ENCODE measurements around the gene UQCRHL.
"Not testable (repeated sequence)": the region's sequence is repeated elsewhere in the genome, so short reads cannot be mapped to it uniquely, and the experiment has no call there.

Gene UQCRHL

DNA sequence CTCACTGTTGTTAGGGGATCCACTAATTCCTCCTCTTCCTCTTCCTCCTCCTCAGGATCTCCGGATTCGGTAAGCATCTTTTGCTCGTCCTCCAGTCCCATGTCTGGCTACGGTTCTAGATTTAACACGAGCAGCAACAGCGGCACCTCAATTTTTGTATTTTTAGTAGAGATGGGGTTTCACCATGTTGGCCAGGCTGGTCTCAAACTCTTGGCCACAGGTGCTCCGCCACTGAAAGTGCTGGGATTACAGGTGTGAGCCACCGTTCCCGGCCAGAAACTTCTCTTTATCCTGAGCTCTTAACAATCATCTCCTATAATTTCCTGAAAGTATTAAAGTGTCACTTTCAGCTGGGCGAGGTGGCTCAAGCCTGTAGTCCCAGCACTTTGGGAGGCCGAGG is at the start of gene UQCRHL:
Gene UQCRHL, minus strand, starts transcription at position 101 of the 400 bp plus-strand sequence. Its CDS starts 0 bp downstream, at position 101.
- not testable (repeated sequence) for H3K27me3 ChIP-seq (ENCODE audit: insufficient read depth, low read length); H3K4me1 ChIP-seq (ENCODE audit: insufficient read depth, low read length); H2AFZ ChIP-seq (ENCODE audit: low read depth, low read length); H3K4me3 ChIP-seq (ENCODE audit: low read length); H3K9me3 ChIP-seq (ENCODE audit: low read length); H3K36me3 ChIP-seq (ENCODE audit: insufficient read depth, low read length)

DNA sequence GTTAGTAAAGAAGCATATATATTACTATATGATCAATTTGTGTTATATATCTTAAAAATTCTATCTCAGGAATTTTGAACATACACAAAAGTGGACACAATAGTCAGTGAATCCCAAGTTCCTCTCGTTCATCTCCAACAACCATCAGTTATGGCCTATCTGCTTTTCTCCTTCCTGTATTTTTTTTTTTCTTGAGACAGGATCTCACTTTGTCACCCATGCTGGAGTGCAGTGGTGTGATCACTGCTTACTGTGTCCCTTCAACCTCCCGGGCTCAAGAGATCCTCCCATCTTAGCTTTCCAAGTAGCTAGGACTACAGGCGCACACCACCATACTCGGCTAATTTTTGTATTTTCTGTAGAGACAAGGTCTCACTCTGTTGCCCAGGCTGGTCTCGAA is 49.4 kb upstream of the UQCRHL start:
- H3K9me3 ChIP-seq (ENCODE audit: low read length) = peaks cover 3% of the 10 kb centered on the region
- no peak overlapping the region for H2AFZ ChIP-seq (ENCODE audit: low read depth, low read length)
- no peaks in the 10 kb centered on the region for H3K27me3 ChIP-seq (ENCODE audit: insufficient read depth, low read length)
- peaks cover 2% of the 10 kb centered on the region for H3K4me1 ChIP-seq (ENCODE audit: insufficient read depth, low read length)
- H3K36me3 ChIP-seq (ENCODE audit: insufficient read depth, low read length) = no peaks in the 10 kb centered on the region
- no peak overlapping the region for H3K4me3 ChIP-seq (ENCODE audit: low read length)

DNA sequence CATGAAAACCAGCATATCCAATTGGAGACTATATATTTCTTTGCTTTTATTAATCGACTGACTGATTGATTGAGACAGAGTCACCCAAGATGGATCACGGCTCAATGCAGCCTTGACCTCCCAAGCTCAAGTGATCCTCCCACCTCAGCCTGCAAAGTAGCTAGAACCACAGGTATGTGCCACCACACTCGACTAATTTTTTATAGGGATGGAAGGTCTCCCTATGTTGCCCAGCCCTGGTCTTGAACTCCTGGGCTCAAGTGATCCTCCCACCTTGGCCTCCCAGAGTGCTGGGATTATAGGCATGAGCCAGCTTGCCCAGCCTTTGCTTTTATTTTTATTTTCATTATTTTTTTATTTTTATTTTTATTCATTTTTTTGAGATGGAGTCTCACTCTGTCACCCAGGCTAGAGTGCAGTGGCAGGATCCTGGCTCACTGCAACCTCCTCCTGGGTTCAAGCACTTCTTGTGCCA is 45.4 kb upstream of the UQCRHL start:
- H3K9me3 ChIP-seq (ENCODE audit: low read length) = no peaks in the 10 kb centered on the region
- H3K4me3 ChIP-seq (ENCODE audit: low read length) = no peak overlapping the region
- H2AFZ ChIP-seq (ENCODE audit: low read depth, low read length) = no peak overlapping the region
- H3K27me3 ChIP-seq (ENCODE audit: insufficient read depth, low read length) = no peaks in the 10 kb centered on the region
- H3K36me3 ChIP-seq (ENCODE audit: insufficient read depth, low read length) = no peaks in the 10 kb centered on the region
- H3K4me1 ChIP-seq (ENCODE audit: insufficient read depth, low read length) = peaks cover 19% of the 10 kb centered on the region

DNA sequence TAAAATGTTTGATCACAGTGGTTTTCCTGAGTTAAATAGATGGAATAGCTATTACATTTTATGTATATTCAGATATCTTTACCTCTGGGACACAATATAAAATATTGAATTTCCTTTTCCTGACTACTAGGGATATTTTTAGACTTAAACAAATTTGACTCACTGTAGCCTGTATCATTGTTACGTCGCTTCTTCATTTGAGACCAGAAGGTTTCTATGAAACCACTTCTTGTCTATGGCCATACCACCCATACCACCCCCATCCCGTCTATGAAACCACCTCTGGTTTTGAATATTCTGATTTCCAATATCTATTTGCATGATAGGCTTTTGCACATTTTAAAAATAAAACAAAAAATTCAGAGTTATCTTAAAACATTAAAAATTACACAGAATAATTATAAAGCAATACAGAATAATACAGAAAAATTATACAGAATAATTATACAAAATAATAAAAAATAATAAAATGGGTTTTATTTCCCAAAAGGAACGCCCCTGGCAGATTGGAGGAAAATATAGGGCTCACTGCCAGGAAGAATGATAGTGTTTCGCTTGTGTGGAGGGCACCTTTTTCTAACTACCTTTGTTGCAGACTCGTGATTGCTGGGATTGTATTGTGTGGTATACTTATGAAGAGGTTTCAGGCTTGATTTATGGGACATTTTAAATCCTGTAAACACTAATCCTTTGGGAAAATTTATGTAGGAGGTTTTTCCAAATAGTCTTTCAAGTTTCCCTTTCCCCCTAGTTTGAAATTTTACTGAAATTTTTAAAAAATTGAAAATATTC is 44.8 kb upstream of the UQCRHL start:
- Histone ChIP-seq H3K4me3 (ENCODE audit: low read length) (no peak overlapping the region), H3K36me3 (ENCODE audit: insufficient read depth, low read length) (no peaks in the 10 kb centered on the region), H3K9me3 (ENCODE audit: low read length) (no peaks in the 10 kb centered on the region), H3K4me1 (ENCODE audit: insufficient read depth, low read length) (peaks cover 19% of the 10 kb centered on the region), H3K27me3 (ENCODE audit: insufficient read depth, low read length) (no peaks in the 10 kb centered on the region), H2AFZ (ENCODE audit: low read depth, low read length) (no peak overlapping the region)

DNA sequence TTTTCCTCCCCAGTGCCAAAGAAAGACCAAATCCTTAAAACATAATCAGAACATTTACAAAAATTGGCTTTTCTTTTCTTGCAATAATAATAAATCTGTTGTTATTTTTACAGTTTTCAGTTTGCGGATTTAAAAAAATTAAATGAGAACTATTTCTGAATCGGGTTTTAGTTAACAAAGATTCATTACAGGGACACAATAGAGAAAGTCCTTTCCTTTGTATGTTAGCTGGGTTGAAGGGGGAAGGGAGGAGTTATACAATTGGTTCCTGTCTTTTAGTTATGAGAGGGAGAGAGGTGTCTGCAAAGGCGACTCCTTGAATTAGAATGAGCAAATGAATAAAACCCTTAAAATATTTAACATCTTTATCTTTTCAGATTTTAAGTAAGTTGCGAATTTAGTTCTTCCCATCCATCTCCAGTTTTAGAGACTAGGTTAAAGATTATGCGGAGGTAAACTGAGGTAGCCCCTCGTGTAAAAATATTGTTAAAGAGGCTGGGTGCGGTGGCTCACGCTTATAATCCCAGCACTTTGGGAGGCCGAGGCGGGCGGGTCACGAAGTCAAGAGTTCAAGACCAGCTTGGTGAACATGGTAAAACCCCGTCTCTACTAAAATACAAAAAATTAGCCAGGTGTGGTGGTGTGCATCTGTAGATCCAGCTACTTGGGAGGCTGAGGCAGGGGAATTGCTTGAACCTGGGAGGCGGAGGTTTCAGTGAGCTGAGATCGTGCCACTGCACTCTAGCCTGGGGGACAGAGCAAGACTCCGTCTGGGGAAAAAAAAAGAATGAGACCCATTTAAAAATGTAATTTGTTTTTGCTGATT is 44.0 kb upstream of the UQCRHL start:
- H3K36me3 ChIP-seq (ENCODE audit: insufficient read depth, low read length) = no peaks in the 10 kb centered on the region
- H3K4me1 ChIP-seq (ENCODE audit: insufficient read depth, low read length) = peaks cover 19% of the 10 kb centered on the region
- H2AFZ ChIP-seq (ENCODE audit: low read depth, low read length) = no peak overlapping the region
- no peaks in the 10 kb centered on the region for H3K9me3 ChIP-seq (ENCODE audit: low read length)
- no peaks in the 10 kb centered on the region for H3K27me3 ChIP-seq (ENCODE audit: insufficient read depth, low read length)
- peak overlapping the region; percentile 97 for H3K4me3 ChIP-seq (ENCODE audit: low read length)

DNA sequence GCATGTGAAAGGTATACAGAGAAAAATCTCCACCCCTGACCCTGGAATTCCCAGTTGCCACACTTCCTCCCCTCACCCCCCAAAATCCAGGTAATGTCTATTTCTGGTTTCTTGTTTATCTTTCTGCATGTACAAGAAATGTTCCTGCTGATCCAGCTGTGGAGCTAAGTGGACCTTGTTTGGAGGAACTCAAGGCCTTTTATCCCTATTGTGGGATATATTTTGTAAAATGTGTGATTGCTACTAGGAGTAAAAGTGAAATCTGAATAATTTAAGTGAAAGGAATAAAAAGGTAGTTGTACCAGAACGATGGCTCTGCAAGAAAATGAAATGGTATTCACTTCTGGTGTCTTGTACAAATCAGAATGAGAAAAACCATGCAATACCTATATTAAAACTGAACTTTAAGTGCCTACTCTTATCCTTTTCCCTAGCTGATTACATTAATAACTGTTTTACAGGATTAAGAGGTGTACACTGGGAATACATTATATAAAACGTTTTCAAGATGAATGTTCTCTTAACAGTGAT is 43.1 kb upstream of the UQCRHL start:
- peaks cover 19% of the 10 kb centered on the region for H3K4me1 ChIP-seq (ENCODE audit: insufficient read depth, low read length)
- no peaks in the 10 kb centered on the region for H3K36me3 ChIP-seq (ENCODE audit: insufficient read depth, low read length)
- H3K4me3 ChIP-seq (ENCODE audit: low read length) = peak overlapping the region; percentile 97

DNA sequence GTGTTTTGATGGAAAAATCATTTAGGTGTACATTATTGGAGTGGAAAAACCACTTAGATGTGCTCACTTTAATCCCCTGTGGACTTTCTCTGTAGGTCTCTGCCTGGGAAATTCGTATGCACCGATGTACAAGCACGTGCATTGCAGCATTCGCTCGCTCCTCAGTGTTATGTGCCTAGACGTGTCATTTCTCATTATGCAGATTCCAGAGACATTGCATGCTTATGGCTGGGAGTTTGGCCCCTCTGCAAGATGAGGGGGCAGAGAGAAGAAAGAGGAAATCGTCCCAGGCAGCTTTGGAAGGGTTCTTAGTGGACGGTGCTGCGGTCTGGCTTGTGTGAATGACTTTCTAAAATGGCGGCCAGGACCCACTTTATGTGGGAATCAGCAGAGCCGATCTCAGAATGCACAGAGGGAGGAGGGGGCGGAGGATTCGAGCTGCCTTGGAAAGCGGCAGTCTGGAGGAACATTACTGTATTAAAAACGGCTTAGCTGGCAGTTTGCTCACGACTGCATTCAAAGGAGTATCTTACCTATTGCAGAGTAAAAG is 42.4 kb upstream of the UQCRHL start:
- Histone ChIP-seq H3K36me3 (ENCODE audit: insufficient read depth, low read length) (no peaks in the 10 kb centered on the region), H2AFZ (ENCODE audit: low read depth, low read length) (no peak overlapping the region), H3K9me3 (ENCODE audit: low read length) (no peaks in the 10 kb centered on the region), H3K27me3 (ENCODE audit: insufficient read depth, low read length) (no peaks in the 10 kb centered on the region), H3K4me1 (ENCODE audit: insufficient read depth, low read length) (peaks cover 23% of the 10 kb centered on the region), H3K4me3 (ENCODE audit: low read length) (peak overlapping the region; percentile 97)

More for the DNA sequence above, 43.1 kb upstream of the UQCRHL start:
- no peak overlapping the region for H2AFZ ChIP-seq (ENCODE audit: low read depth, low read length)
- H3K27me3 ChIP-seq (ENCODE audit: insufficient read depth, low read length) = no peaks in the 10 kb centered on the region
- H3K9me3 ChIP-seq (ENCODE audit: low read length) = no peaks in the 10 kb centered on the region

DNA sequence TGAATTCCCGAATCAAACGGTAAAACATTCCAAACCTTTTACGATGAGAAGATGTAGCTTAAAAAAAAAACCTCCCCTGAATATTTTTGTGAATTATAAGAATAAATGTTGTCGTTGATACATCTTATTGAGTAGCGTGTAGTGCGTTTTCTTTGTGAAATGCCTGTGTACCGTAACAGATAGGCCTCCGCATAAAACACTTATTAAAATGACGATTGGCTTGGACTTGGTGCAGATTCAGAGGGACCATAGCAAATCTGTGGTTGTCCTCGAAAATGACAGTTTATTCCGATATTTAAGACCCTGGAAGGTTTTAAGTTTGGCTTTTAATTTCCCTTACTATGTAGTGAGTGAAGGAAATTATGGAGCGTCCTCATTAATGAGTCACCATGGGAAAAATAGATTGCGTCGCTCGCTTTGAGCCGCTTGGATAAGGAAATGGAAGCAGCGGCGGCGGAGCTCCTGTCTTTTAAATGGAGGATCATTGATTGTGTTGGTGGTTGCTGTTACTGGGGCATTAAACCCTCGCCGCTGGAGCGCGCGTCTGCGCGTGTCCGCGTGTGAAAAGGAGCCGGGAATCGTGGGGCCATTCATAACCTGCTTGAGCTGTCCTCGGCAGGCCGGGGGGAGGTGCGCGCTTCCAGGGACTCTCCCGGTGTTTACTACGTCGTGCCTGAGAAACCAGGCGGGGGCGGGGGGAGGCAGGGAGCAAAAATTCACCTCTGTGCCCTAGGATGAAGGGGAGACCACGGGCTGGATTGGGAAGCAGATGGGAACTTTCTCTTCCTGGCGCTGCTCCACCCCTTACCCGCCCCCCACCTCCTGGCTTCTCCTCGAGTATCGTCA is 41.7 kb upstream of the UQCRHL start:
- peak overlapping the region; percentile 97 for H3K4me3 ChIP-seq (ENCODE audit: low read length)
- no peaks in the 10 kb centered on the region for H3K9me3 ChIP-seq (ENCODE audit: low read length)
- no peaks in the 10 kb centered on the region for H3K27me3 ChIP-seq (ENCODE audit: insufficient read depth, low read length)
- peaks cover 29% of the 10 kb centered on the region for H3K4me1 ChIP-seq (ENCODE audit: insufficient read depth, low read length)
- H2AFZ ChIP-seq (ENCODE audit: low read depth, low read length) = no peak overlapping the region
- H3K36me3 ChIP-seq (ENCODE audit: insufficient read depth, low read length) = no peaks in the 10 kb centered on the region

DNA sequence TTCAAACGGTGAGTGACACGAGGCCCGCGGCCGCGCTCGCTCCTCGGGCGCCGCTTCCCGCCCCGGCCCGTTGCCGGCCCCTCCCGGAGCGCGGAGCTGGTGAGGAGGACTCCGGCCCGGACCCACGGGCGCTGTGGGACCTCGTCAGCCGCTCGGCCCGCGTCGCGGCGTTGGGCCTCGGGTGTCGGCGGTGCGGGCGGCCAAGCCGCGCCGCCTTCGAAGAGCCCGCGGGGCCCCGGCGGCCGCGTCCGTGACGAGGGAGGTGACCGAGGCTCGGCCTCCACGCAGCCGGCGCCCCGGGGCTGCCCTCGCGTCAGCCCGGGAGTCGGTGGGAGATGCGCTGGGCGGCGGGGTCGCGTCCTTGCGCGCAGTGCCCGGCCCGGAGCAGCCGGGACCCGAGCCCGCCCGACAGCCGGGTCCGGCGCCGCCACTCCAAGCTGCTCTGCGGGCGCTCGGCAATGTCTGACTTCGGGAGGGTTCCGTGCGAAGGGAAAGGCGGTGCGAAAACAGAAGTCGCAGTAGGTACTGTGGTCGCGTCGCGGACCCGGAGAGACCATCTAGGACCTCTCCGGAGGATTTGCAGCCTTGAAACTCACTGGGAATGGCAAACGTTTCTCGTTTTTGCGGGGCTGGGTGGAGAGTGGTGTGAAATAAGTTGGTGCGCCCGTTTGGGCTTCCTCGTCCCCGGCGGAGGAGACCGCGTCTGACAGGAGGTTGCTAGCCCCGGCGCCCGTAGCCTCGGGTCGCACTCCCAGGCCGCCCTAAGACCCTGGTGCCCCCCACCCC is 40.9 kb upstream of the UQCRHL start:
- Histone ChIP-seq H3K4me3 (ENCODE audit: low read length) (peak overlapping the region; percentile 97), H2AFZ (ENCODE audit: low read depth, low read length) (no peak overlapping the region), H3K36me3 (ENCODE audit: insufficient read depth, low read length) (no peaks in the 10 kb centered on the region), H3K4me1 (ENCODE audit: insufficient read depth, low read length) (peaks cover 37% of the 10 kb centered on the region), H3K27me3 (ENCODE audit: insufficient read depth, low read length) (no peaks in the 10 kb centered on the region), H3K9me3 (ENCODE audit: low read length) (no peaks in the 10 kb centered on the region)

DNA sequence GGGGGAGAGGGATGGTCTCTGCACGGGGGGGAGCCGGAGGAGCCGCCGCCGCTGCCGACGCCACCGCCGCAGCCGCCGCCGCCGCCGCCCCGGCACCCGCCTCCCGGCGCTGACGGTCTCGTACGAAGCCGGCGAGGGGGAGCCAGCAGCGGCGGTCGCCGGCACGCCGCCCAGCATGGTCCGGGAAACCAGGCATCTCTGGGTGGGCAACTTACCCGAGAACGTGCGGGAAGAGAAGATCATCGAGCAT is 40.4 kb upstream of the UQCRHL start:
- Histone ChIP-seq H3K36me3 (ENCODE audit: insufficient read depth, low read length) (no peaks in the 10 kb centered on the region), H2AFZ (ENCODE audit: low read depth, low read length) (no peak overlapping the region), H3K4me3 (ENCODE audit: low read length) (peak overlapping the region; percentile 97), H3K4me1 (ENCODE audit: insufficient read depth, low read length) (peaks cover 37% of the 10 kb centered on the region), H3K9me3 (ENCODE audit: low read length) (no peaks in the 10 kb centered on the region), H3K27me3 (ENCODE audit: insufficient read depth, low read length) (no peaks in the 10 kb centered on the region)

DNA sequence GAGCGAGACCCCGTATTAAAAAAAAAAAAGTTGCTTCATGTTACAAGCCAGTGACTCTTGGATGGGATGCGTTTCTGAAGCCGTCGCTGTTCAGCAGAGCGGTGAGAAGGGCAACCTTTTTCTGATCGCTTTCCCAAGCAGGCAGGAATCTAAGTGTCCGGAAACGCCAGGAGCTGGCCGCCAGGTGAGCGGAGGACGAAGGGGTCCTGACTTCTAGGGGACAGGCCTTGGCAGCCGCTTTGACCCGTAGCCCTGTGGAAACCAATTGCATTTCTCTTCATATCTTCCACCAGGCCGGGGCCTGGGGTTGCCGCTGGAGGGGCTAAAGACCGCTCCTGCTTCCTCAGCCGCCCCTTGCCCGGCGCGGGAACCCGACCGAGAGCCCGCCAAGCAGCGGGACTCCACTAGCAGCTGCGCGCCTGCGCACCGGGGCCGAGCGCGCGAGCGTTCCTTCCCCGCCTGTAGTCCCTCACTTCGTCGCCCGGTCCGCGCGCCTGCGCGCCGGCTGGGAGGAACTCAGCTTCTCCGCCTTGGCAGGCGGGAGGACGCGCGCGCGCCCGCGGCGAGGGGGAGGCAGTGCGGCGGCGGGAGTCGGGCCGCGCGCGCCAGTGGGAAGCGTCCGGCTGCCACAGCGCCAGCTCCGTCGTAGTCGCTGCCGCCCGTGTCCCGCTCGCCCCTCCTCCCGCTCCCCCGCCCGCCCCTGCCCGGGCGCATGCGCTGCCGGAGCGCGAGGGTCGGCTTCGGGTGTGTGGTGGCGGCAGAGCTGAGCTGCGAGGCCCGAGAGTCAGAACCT is 39.8 kb upstream of the UQCRHL start, which contains the start of gene SPEN:
Gene SPEN, plus strand, starts transcription at position 608 of the 793 bp plus-strand sequence. CDS start 361 bp downstream, outside the sequence.
- H3K9me3 ChIP-seq (ENCODE audit: low read length) = no peaks in the 10 kb centered on the region
- H3K36me3 ChIP-seq (ENCODE audit: insufficient read depth, low read length) = no peaks in the 10 kb centered on the region
- H3K27me3 ChIP-seq (ENCODE audit: insufficient read depth, low read length) = no peaks in the 10 kb centered on the region
- H3K4me3 ChIP-seq (ENCODE audit: low read length) = peak within 1 kb of the TSS; percentile 97
- H3K4me1 ChIP-seq (ENCODE audit: insufficient read depth, low read length) = peaks cover 35% of the 10 kb centered on the region
- no peak within 1 kb of the TSS for H2AFZ ChIP-seq (ENCODE audit: low read depth, low read length)

Measured in neuron (in vitro differentiated cells).